ENCODE results near the gene HDDC2. TPM values are rescaled to one million over a fixed set of nuclear protein-coding genes. Genes with fewer than 3 reads are reported as not detected.

HDDC2 gene
- total and polyA plus RNA-seq, 2 of the 8 experiments (the other 6 are each of a cell fraction or from before 2014, with no cell fraction given): 89.3 to 129 TPM

GRCh38 chr6:125269328-125269985, 32.3 kb downstream of the HDDC2 start:
- H4K20me1 ChIP-seq (replicated peaks in 1 of 2; ENCODE audit: control insufficient read depth in 1 of 2, insufficient read depth in 2 of 2, low read length in 2 of 2): no peaks in the 10 kb centered on the region
- H3K4me1 ChIP-seq (replicated peaks in 1 of 4; ENCODE audit: control insufficient read depth in 3 of 4, insufficient read depth in 4 of 4, low read length in 3 of 4): no peaks in the 10 kb centered on the region; a peak in 1 of 7 replicates
- peaks cover 0 to 7% (median 0%) of the 10 kb centered on the region in 4 experiments; a peak in 3 of 8 replicates for H3K36me3 ChIP-seq (ENCODE audit: control insufficient read depth in 2 of 4, insufficient read depth in 4 of 4, low read length in 3 of 4)
- H3K27ac ChIP-seq (ENCODE audit: low read depth, low read length): no peak overlapping the region
- H3K14ac ChIP-seq (ENCODE audit: insufficient read length): no peak overlapping the region
- no peak overlapping the region for H3K4me3 ChIP-seq (ENCODE audit: extremely low read depth in 1 of 4, insufficient read depth in 2 of 4, low read depth in 3 of 4, low read length in 4 of 4)
- no peak overlapping the region for H2BK15ac ChIP-seq (ENCODE audit: low read length)
- no peak overlapping the region for H2BK12ac ChIP-seq (ENCODE audit: low read depth, low read length)
- no peak overlapping the region for H2AFZ ChIP-seq (ENCODE audit: low read length)
- H3K4me2 ChIP-seq (ENCODE audit: insufficient read depth in 1 of 2, low read depth in 2 of 2, low read length in 2 of 2): no peak overlapping the region
- H2BK20ac ChIP-seq (ENCODE audit: low read length): no peak overlapping the region
- no peaks in the 10 kb centered on the region for H3K9me3 ChIP-seq (ENCODE audit: insufficient read depth in 2 of 2, low read depth in 1 of 2, low read length in 1 of 2)
- H3K79me2 ChIP-seq (ENCODE audit: control insufficient read depth in 1 of 2, insufficient read depth in 2 of 2, low read length in 2 of 2): no peaks in the 10 kb centered on the region
- no peak overlapping the region for H2BK5ac ChIP-seq (ENCODE audit: low read depth, low read length)
- H3K23me2 ChIP-seq (ENCODE audit: low read depth, low read length): no peaks in the 10 kb centered on the region
- DNase-seq (ENCODE audit: low read depth in 1 of 2, low spot score in 2 of 2): no peak
- ChIA-PET CTCF (ENCODE audit: partially characterized antibody) (no interaction called here), POLR2A (ENCODE audit: partially characterized antibody) (no interaction called here)
- no peaks in the 10 kb centered on the region for H3K27me3 ChIP-seq (replicated peaks in 1 of 4; ENCODE audit: control insufficient read depth in 3 of 4, extremely low read depth in 1 of 4, insufficient read depth in 3 of 4, low read length in 3 of 4)
- H3K56ac ChIP-seq (replicated peaks; ENCODE audit: insufficient read length, low read depth, low read length): no peak overlapping the region
- no peaks in the 10 kb centered on the region for H3K79me1 ChIP-seq (ENCODE audit: low read depth, low read length)
- H2BK120ac ChIP-seq (replicated peaks; ENCODE audit: low read depth, low read length): no peak overlapping the region
- TF ChIP-seq FOSL1 (IDR thresholded peaks at IDR 0.05; ENCODE audit: insufficient read depth, low read depth, low read length) (no peak), NANOG (IDR thresholded peaks at IDR 0.05; ENCODE audit: insufficient read depth, low read depth, low read length, poor library complexity, severe bottlenecking) (no peak), JUND (IDR thresholded peaks at IDR 0.05; ENCODE audit: low read length) (no peak), MAX (IDR thresholded peaks at IDR 0.05) (no peak), SRF (IDR thresholded peaks at IDR 0.05; ENCODE audit: low read depth, low read length) (no peak), CBX8 (IDR thresholded peaks at IDR 0.05; ENCODE audit: borderline replicate concordance, low read depth, low read length) (no peak), GABPA (IDR thresholded peaks at IDR 0.05; ENCODE audit: borderline replicate concordance, insufficient read depth, low read length) (no peak), CTBP2 (IDR thresholded peaks at IDR 0.05; ENCODE audit: borderline replicate concordance, insufficient read depth, insufficient read length, low read length) (no peak), RXRA (IDR thresholded peaks at IDR 0.05; ENCODE audit: insufficient read depth, low read depth, low read length) (no peak), YY1 (IDR thresholded peaks at IDR 0.05; ENCODE audit: low read depth, low read length) (no peak), MAFK (IDR thresholded peaks at IDR 0.05; ENCODE audit: low read depth, low read length) (no peak), RAD21 (IDR thresholded peaks at IDR 0.05 in 1 of 2, conservative IDR thresholded peaks at IDR 0.05 in 1 of 2; ENCODE audit: low read depth in 2 of 2, low read length in 2 of 2) (no peak)
- no peak overlapping the region for H3K4ac ChIP-seq (replicated peaks; ENCODE audit: insufficient read length, low read depth, low read length)
- H2AK5ac ChIP-seq (ENCODE audit: low read depth, low read length): no peak overlapping the region
- H4K8ac ChIP-seq (ENCODE audit: extremely low read depth, insufficient read depth, low read length): no peak overlapping the region
- H4K91ac ChIP-seq (replicated peaks; ENCODE audit: insufficient read length, low read length): no peak overlapping the region
- no peak overlapping the region for H3K9ac ChIP-seq (replicated peaks in 1 of 4; ENCODE audit: extremely low read depth in 1 of 4, low read depth in 3 of 4, low read length in 3 of 4)
- H3K23ac ChIP-seq (ENCODE audit: insufficient read length): no peak overlapping the region
- no peak for FAIRE-seq
- WGBS, 2 experiments (ENCODE audit: extremely low coverage in 1 of 2, insufficient coverage in 1 of 2, insufficient read length in 1 of 2, insufficient replicate concordance in 2 of 2, low coverage in 1 of 2, low lambda C conversion rate in 2 of 2, missing lambda C conversion rate in 1 of 2): 96% methylated on average over 7 of the region's 7 CpGs; no CpG with 5 or more reads in 1 of the 2 experiments
- H4K5ac ChIP-seq (ENCODE audit: insufficient read length, low read depth, low read length): no peak overlapping the region
- no peak overlapping the region for H3K18ac ChIP-seq (ENCODE audit: extremely low read depth, low read length)

Data from H1 (cell line).